Stimulated activated naive CD8-positive, alpha-beta T cell treated with anti-CD3 and anti-CD28 coated beads, Interleukin-15, Interleukin-2, amounts not matched to agents 100 ng/mL and 50 ng/mL, for 24 hours (primary cell): ENCODE measurements around the gene PPP1R13B.

Experiments used
- H3K27ac Mint-ChIP-seq: one replicate; pipeline ENCODE4 v1.8.0; 2021; ENCODE audit warnings: mild to moderate bottlenecking, mixed read lengths
- H3K27me3 Mint-ChIP-seq: one replicate; pipeline ENCODE4 v1.8.0; 2021; ENCODE audit warnings: mixed read lengths
- H3K36me3 Mint-ChIP-seq: one replicate; pipeline ENCODE4 v1.8.0; 2021; ENCODE audit warnings: low read depth, mixed read lengths
- H3K4me1 Mint-ChIP-seq: one replicate; pipeline ENCODE4 v1.8.0; 2021; ENCODE audit warnings: low read depth, mixed read lengths
- H3K4me3 Mint-ChIP-seq: one replicate; pipeline ENCODE4 v1.8.0; 2021; ENCODE audit warnings: mild to moderate bottlenecking, mixed read lengths
- H3K9me3 Mint-ChIP-seq: one replicate; pipeline ENCODE4 v1.8.0; 2021; ENCODE audit warnings: mixed read lengths

PPP1R13B gene

GRCh38 chr14:103884854-103885253, 37.5 kb upstream of the PPP1R13B start:
- H3K27me3 Mint-ChIP-seq: peaks cover 2% of the 10 kb centered on the region
- H3K36me3 Mint-ChIP-seq: no peaks in the 10 kb centered on the region
- H3K27ac Mint-ChIP-seq: no peak overlapping the region
- H3K9me3 Mint-ChIP-seq: no peaks in the 10 kb centered on the region
- H3K4me3 Mint-ChIP-seq: no peak overlapping the region
- peaks cover 12% of the 10 kb centered on the region for H3K4me1 Mint-ChIP-seq

DNA sequence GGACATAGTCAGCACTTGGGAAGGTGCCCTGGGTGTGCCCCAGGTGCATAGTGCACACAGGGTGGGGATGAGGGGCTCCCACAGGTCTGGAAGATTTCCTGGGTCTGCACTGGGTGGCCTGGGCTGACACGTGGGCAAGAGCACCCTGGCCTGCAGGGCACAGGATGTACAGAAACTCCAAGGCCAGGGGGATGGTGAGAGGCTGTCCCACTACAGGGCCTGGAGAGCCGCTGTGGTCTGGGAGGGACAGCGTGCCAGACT, 35.8 kb upstream of the PPP1R13B start:
- peaks cover 19% of the 10 kb centered on the region for H3K4me1 Mint-ChIP-seq
- no peak overlapping the region for H3K4me3 Mint-ChIP-seq
- H3K27me3 Mint-ChIP-seq: peaks cover 2% of the 10 kb centered on the region
- no peaks in the 10 kb centered on the region for H3K36me3 Mint-ChIP-seq
- no peaks in the 10 kb centered on the region for H3K9me3 Mint-ChIP-seq
- H3K27ac Mint-ChIP-seq: no peak overlapping the region

- peaks cover 19% of the 10 kb centered on the region for H3K4me1 Mint-ChIP-seq
- peaks cover 2% of the 10 kb centered on the region for H3K27me3 Mint-ChIP-seq
These were observed 35.3 kb upstream of the PPP1R13B start for GRCh38 chr14:103882503-103883262.

GRCh38 chr14:103881268-103882201, 34.2 kb upstream of the PPP1R13B start:
- Mint-ChIP-seq H3K4me3 (no peak overlapping the region), H3K27ac (no peak overlapping the region), H3K9me3 (no peaks in the 10 kb centered on the region), H3K27me3 (peaks cover 2% of the 10 kb centered on the region), H3K36me3 (no peaks in the 10 kb centered on the region), H3K4me1 (peaks cover 19% of the 10 kb centered on the region)

More at GRCh38 chr14:103882503-103883262, 35.3 kb upstream of the PPP1R13B start:
- Mint-ChIP-seq H3K4me3 (no peak overlapping the region), H3K36me3 (no peaks in the 10 kb centered on the region), H3K27ac (no peak overlapping the region), H3K9me3 (no peaks in the 10 kb centered on the region)

- Mint-ChIP-seq H3K27me3 (peaks cover 2% of the 10 kb centered on the region), H3K9me3 (no peaks in the 10 kb centered on the region)
These were observed 33.2 kb upstream of the PPP1R13B start for GRCh38 chr14:103880348-103881267.

DNA sequence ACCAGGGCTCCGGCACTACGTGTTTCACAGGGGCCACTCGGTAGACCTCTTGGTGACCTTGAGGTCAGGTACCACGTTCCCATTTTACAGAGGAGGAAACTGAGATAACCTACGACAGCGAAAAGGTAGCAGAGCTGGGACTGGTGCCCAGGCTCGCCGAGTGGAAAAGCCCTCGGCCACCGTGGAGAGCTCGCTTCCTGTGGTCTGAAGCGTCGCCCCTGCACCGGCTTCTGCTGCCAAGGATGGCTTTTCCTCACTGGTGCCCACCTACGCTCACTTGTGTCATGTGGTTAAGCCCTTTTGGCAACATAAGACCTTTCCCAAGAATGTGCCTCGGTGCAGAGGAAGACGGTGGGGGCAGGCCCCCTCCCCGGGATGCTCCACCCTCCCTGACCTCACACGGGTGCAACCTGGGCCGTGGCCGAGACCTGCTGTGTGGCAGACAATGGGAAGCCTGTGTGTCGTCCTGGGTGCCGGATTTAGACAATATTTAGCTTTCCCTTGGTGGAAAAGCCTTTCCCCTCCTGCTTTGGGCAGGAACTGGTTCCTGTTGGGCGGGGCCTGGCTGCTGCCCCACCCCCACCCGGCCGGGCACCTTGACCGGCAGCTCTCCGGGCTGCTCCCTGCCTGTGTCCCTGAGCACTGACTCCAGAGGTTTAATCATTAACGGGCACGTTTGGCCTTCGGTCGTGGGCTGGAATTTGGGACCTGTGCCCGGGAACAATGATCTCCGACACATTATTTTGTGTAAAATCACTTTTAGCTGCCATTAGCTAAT, 32.4 kb upstream of the PPP1R13B start:
- Mint-ChIP-seq H3K27ac (peak overlapping the region; percentile 58), H3K4me3 (peak overlapping the region; percentile 52), H3K27me3 (peaks cover 2% of the 10 kb centered on the region), H3K9me3 (no peaks in the 10 kb centered on the region), H3K4me1 (peaks cover 23% of the 10 kb centered on the region), H3K36me3 (no peaks in the 10 kb centered on the region)

More at GRCh38 chr14:103880348-103881267, 33.2 kb upstream of the PPP1R13B start:
- Mint-ChIP-seq H3K4me1 (peaks cover 19% of the 10 kb centered on the region), H3K27ac (peak overlapping the region; percentile 58), H3K4me3 (peak overlapping the region; percentile 52), H3K36me3 (no peaks in the 10 kb centered on the region)

DNA sequence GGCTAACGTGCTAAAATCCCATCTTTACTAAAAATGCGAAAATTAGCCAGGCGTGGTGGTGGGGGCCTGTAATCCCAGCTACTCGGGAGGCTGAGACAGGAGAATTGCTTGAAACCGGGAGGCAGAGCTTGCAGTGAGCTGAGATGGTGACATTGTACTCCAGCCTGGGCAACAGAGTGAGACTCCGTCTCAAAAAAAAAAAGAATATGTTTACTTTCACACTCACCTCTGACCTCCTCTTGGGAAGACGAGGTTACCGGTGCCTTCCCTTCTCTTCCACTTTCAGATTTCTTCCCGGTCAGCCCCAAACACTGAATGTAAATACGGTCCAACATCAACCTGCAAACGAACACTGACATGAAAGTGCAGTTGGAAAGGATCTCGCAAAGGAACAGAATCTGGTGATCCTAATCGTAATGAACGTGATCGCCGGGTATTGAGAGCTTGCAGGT, 31.8 kb upstream of the PPP1R13B start:
- peaks cover 29% of the 10 kb centered on the region for H3K4me1 Mint-ChIP-seq
- H3K36me3 Mint-ChIP-seq: no peaks in the 10 kb centered on the region

GRCh38 chr14:103878180-103878579, 30.8 kb upstream of the PPP1R13B start:
- no peaks in the 10 kb centered on the region for H3K9me3 Mint-ChIP-seq
- H3K36me3 Mint-ChIP-seq: no peaks in the 10 kb centered on the region
- H3K4me1 Mint-ChIP-seq: peaks cover 32% of the 10 kb centered on the region
- H3K27ac Mint-ChIP-seq: no peak overlapping the region
- peaks cover 2% of the 10 kb centered on the region for H3K27me3 Mint-ChIP-seq
- H3K4me3 Mint-ChIP-seq: no peak overlapping the region

More for the DNA sequence above, 31.8 kb upstream of the PPP1R13B start:
- no peaks in the 10 kb centered on the region for H3K9me3 Mint-ChIP-seq
- no peak overlapping the region for H3K27ac Mint-ChIP-seq
- peak overlapping the region; percentile 37 for H3K4me3 Mint-ChIP-seq
- H3K27me3 Mint-ChIP-seq: peaks cover 2% of the 10 kb centered on the region

DNA sequence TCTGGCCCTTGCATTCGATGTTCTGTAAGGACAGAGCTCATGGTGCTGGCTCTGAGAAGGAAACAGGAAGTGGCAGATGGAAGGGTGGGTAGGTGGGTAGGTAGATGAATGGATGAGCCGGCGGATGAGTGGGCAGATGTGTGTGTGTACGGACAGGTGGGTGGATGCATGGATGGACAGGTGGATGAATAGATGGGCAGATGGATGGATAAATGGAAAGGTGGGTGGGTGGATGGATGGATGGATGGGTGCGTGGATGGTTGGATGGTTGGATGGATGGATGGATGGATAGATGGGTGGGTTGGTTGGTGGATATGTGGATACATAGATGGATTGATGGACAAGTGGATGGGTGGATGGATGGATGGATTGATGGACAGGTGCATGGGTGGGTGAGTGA, 27.6 kb upstream of the PPP1R13B start:
- Mint-ChIP-seq H3K27ac (no peak overlapping the region), H3K4me1 (peaks cover 29% of the 10 kb centered on the region), H3K9me3 (no peaks in the 10 kb centered on the region), H3K36me3 (no peaks in the 10 kb centered on the region), H3K27me3 (no peaks in the 10 kb centered on the region), H3K4me3 (no peak overlapping the region)

- H3K4me1 Mint-ChIP-seq: peaks cover 21% of the 10 kb centered on the region
- no peaks in the 10 kb centered on the region for H3K27me3 Mint-ChIP-seq
These were observed 25.2 kb upstream of the PPP1R13B start for GRCh38 chr14:103872481-103873113.

DNA sequence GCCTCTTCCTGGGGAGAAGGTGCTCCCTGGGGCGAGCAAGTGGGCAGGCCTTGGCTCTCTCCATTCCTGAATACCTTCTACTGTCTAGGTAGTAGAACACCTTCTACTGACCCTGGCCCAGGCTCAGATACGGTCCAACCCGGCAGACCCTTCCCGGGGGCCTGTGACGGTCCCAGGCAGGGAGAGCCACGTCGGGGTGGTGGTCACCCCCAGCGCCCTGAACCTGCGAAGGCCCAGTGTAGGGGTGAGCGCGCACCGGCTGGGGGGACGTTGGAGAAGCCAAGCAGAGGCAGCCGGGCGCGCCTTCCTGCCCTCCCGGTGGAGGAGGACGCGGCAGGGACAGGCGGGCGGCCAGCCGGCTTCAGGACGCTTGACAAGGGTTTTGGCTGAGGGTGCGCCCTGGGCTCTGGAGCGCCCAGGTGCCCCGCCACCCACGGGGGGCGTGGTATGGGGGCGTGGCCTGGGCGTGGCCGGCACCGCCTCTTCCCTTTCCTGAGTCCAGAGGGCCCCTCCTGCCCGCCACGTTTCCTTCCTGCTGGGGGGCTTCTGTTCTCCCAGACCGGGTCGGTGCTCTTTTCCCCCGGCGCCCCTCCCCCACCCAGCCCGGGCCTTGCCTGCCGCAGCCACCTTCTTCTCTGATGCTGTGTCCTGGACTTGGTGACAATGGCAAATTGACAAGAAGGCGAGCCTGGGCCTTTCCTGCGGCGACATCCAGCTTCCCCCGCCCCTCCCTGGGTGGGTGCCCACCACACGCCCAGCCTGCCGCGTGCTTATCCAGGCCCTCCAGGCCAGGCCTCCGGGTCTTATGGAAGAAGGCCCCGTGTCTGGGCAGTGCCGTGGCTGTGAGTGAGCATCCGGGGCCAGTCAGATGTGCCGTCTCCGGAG, 24.5 kb upstream of the PPP1R13B start:
- Mint-ChIP-seq H3K36me3 (no peaks in the 10 kb centered on the region), H3K9me3 (no peaks in the 10 kb centered on the region), H3K27ac (no peak overlapping the region), H3K27me3 (no peaks in the 10 kb centered on the region), H3K4me1 (peaks cover 21% of the 10 kb centered on the region), H3K4me3 (peak overlapping the region; percentile 86)

More at GRCh38 chr14:103872481-103873113, 25.2 kb upstream of the PPP1R13B start:
- Mint-ChIP-seq H3K27ac (peak overlapping the region; percentile 73), H3K9me3 (no peaks in the 10 kb centered on the region), H3K4me3 (peak overlapping the region; percentile 86), H3K36me3 (no peaks in the 10 kb centered on the region)

GRCh38 chr14:103870891-103871595, 23.7 kb upstream of the PPP1R13B start:
- H3K27me3 Mint-ChIP-seq: no peaks in the 10 kb centered on the region
- no peaks in the 10 kb centered on the region for H3K36me3 Mint-ChIP-seq
- no peak overlapping the region for H3K4me3 Mint-ChIP-seq
- no peak overlapping the region for H3K27ac Mint-ChIP-seq
- no peaks in the 10 kb centered on the region for H3K9me3 Mint-ChIP-seq
- peaks cover 21% of the 10 kb centered on the region for H3K4me1 Mint-ChIP-seq
